ENCODE results near the gene UGT1A10. TPM values are rescaled to one million over a fixed set of nuclear protein-coding genes. Genes with fewer than 3 reads are reported as not detected.
"Not testable (repeated sequence)": the region's sequence is repeated elsewhere in the genome, so short reads cannot be mapped to it uniquely, and the experiment has no call there.

The UGT1A10 gene
- under 1 TPM in 1 of 4 donors, not detected in 3; 0.36 TPM for total RNA-seq

DNA sequence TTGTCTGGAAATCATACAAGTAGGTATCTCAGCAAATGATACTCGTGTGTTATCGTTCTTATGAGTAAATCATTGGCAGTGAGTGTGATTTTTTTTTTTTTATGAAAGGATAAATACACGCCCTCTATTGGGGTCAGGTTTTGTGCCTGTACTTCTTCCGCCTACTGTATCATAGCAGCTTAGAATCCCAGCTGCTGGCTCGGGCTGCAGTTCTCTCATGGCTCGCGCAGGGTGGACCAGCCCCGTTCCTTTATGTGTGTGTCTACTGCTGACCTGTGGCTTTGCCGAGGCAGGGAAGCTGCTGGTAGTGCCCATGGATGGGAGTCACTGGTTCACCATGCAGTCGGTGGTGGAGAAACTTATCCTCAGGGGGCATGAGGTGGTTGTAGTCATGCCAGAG lies at the start of gene UGT1A10:
UGT1A10 (plus strand) TSS at position 143 of the 400 bp plus-strand sequence; CDS start at position 218, 75 bp downstream.
- H3K4me3 ChIP-seq (ENCODE audit: low read depth, poor library complexity, severe bottlenecking); DNase-seq (ENCODE audit: low spot score in 2 of 2); intact Hi-C loops (cut with DNase I; ENCODE audit: low total_unique reads): not testable (repeated sequence)
- WGBS, 2 donors = 74 to 80% methylated on average over 10 of the region's 10 CpGs

DNA sequence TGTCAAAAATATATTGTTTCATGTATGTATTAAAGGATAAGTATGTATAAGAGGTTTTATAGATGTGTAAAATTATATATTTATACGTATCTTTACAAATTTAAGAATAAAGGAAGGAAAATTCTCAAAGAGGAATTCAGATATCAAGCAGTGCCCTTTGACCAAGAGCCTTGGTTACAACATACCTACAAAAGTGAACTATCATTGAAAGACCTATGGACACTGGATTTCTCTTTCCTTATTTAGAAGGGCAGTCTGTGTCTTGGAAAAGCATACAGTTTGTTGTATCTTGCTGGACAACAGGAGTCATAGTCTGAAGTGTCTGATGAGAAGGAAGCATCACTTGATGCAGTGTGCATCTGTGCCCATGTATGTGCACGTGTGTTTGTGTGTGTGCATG lies 47.8 kb upstream of the UGT1A10 start:
- H3K4me3 ChIP-seq (ENCODE audit: low read depth, poor library complexity, severe bottlenecking) = no peak overlapping the region
- intact Hi-C loops (cut with DNase I; ENCODE audit: low total_unique reads) = no loop called here
- WGBS, 2 donors = 92 to 99% methylated on average over 2 of the region's 2 CpGs
- DNase-seq (ENCODE audit: low spot score in 2 of 2) = no peak
- TF ChIP-seq, protein P1, sequence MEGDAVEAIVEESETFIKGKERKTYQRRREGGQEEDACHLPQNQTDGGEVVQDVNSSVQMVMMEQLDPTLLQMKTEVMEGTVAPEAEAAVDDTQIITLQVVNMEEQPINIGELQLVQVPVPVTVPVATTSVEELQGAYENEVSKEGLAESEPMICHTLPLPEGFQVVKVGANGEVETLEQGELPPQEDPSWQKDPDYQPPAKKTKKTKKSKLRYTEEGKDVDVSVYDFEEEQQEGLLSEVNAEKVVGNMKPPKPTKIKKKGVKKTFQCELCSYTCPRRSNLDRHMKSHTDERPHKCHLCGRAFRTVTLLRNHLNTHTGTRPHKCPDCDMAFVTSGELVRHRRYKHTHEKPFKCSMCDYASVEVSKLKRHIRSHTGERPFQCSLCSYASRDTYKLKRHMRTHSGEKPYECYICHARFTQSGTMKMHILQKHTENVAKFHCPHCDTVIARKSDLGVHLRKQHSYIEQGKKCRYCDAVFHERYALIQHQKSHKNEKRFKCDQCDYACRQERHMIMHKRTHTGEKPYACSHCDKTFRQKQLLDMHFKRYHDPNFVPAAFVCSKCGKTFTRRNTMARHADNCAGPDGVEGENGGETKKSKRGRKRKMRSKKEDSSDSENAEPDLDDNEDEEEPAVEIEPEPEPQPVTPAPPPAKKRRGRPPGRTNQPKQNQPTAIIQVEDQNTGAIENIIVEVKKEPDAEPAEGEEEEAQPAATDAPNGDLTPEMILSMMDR (IDR thresholded peaks at IDR 0.05) = no peak
- TF ChIP-seq POLR2A (IDR thresholded peaks at IDR 0.05) = no peak

DNA sequence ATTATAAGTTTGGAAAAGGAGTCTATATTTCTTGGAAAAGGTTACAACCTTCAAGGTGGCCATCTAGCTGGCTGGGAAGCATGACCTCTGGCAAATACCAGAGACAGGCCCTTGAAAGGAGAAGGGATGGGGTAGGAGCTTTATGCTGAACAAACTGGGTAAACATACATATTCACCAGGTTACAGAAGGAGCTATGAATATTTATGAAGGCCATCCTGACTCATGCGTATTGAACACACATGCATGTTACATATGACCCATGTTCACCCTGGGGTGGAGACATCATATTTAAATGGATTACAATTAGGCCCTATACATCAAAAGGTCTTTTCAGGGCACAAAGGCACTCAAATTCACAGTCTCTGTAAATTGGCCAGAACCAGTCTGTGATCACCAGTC lies 43.5 kb upstream of the UGT1A10 start:
- H3K4me3 ChIP-seq (ENCODE audit: low read depth, poor library complexity, severe bottlenecking); DNase-seq (ENCODE audit: low spot score in 2 of 2); intact Hi-C loops (cut with DNase I; ENCODE audit: low total_unique reads): not testable (repeated sequence)
- WGBS, 2 donors = 84 to 93% methylated on average over 1 of the region's 1 CpG

DNA sequence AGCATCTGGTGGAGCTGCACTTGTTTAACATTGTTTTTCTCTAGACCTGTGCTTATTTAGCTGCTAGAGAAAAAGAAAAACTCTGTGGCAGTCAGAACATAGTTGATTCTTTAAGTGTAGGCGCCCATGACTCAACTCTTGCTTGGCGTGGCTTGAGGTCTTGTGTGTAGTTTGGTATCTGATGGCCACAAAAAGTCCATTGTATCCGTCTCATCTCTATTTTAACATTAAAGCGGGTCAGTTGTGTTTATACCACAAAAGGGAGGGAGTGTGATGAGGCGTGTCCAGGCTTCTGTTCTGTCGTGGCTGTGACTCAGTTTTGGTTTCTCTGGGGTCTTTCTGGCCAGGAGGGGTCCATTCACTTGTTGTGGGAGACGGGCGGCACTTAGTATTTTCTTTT lies 43.0 kb upstream of the UGT1A10 start:
- DNase-seq (ENCODE audit: low spot score in 2 of 2) = no peak
- 82 to 83% methylated on average over 8 of the region's 8 CpGs for WGBS, 2 donors
- intact Hi-C loops (cut with DNase I; ENCODE audit: low total_unique reads) = no loop called here
- no peak overlapping the region for H3K4me3 ChIP-seq (ENCODE audit: low read depth, poor library complexity, severe bottlenecking)
- TF ChIP-seq, protein P1 (IDR thresholded peaks at IDR 0.05) = no peak
- TF ChIP-seq POLR2A (IDR thresholded peaks at IDR 0.05) = no peak

DNA sequence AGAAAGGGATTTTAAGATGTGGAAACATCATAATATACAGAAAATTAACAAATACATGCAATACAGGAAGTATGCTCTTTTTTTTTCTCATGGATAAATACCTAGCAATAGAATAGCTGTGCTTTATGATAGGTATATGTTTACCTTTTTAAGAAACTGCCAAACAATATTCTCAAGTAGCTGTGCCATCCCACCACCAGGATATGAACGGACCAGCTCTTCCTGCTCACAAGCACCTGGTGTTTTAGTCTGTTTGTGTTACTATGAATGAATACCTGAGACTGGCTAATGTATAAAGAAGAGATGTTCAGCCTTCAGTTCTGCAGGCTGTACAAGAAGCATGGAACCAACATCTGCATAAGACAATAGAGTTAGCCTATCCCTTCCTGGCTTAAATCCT lies 38.7 kb upstream of the UGT1A10 start:
- 47 to 50% methylated on average over 1 of the region's 1 CpG for WGBS, 2 donors
- H3K4me3 ChIP-seq (ENCODE audit: low read depth, poor library complexity, severe bottlenecking) = no peak overlapping the region
- intact Hi-C loops (cut with DNase I; ENCODE audit: low total_unique reads) = no loop called here
- DNase-seq (ENCODE audit: low spot score in 2 of 2) = no peak
- TF ChIP-seq, protein P1 (IDR thresholded peaks at IDR 0.05) = no peak
- no peak for TF ChIP-seq POLR2A (IDR thresholded peaks at IDR 0.05)

DNA sequence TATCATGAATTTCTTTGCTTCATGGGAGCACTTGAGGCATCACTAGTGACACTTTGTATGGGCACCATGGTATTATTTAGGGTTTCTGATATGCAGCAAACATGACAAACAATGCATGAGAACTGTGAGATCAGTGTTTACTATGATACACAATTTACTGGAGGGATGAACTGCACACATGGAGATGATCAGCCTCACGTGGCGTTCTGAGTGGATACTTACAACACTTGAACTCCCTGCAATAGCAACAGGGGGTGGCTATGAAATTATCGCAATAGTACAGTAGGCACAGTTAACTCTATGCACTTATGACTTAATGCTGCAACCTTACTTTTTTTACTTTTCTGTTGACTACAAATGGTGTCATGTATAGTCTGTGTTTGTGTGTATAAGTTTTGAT lies 37.3 kb upstream of the UGT1A10 start:
- no peak overlapping the region for H3K4me3 ChIP-seq (ENCODE audit: low read depth, poor library complexity, severe bottlenecking)
- intact Hi-C loops (cut with DNase I; ENCODE audit: low total_unique reads) = no loop called here
- DNase-seq (ENCODE audit: low spot score in 2 of 2) = no peak
- TF ChIP-seq POLR2A (IDR thresholded peaks at IDR 0.05) = no peak
- TF ChIP-seq, protein P1 (IDR thresholded peaks at IDR 0.05) = no peak
- 68 to 69% methylated on average over 3 of the region's 3 CpGs for WGBS, 2 donors

DNA sequence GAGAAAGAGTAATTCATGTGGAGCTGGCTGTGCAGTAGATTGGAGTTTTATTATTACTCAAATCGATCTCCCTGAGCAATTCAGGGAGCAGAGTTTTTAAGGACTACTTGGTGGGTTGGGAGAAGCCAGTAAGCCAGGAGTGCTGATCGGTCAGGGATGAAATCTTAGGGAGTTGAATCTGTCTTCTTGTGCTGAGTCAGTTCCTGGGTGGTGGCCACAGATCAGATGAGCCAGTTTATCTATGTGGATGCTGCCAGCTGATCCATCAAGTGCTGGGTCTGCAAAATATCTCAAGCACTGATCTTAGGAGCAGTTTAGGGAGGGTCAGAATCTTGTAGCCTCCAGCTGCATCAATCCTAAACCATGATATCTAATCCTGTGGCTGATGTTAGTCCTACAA lies 35.9 kb upstream of the UGT1A10 start:
- intact Hi-C loops (cut with DNase I; ENCODE audit: low total_unique reads) = no loop called here
- 54 to 74% methylated on average over 2 of the region's 2 CpGs for WGBS, 2 donors
- no peak for DNase-seq (ENCODE audit: low spot score in 2 of 2)
- H3K4me3 ChIP-seq (ENCODE audit: low read depth, poor library complexity, severe bottlenecking) = no peak overlapping the region
- TF ChIP-seq POLR2A (IDR thresholded peaks at IDR 0.05) = no peak
- TF ChIP-seq, protein P1 (IDR thresholded peaks at IDR 0.05) = no peak
